ENCODE results near the gene PNPLA6. TPM values are rescaled to one million over a fixed set of nuclear protein-coding genes. Genes with fewer than 3 reads are reported as not detected.

PNPLA6 gene
- total and polyA plus RNA-seq, 2 donors (not counting 1 experiment from before 2014, with no cell fraction given), result 20.9 to 89.2 TPM

- no peaks in the 10 kb centered on the region for H3K36me3 ChIP-seq (ENCODE audit: control insufficient read depth, insufficient read depth, low read length)
- no peaks in the 10 kb centered on the region for H3K9me3 ChIP-seq (ENCODE audit: control insufficient read depth, insufficient read depth, low read depth, low read length)
- no peaks in the 10 kb centered on the region for H3K79me2 ChIP-seq (ENCODE audit: control insufficient read depth, insufficient read depth, low read length)
- DNase-seq (ENCODE audit: low read depth in 2 of 2), result no peak
- H4K20me1 ChIP-seq (ENCODE audit: control insufficient read depth, extremely low read depth, insufficient read depth, low read length), result no peaks in the 10 kb centered on the region
- no peak overlapping the region for H2AFZ ChIP-seq (ENCODE audit: low read length)
- no peak for TF ChIP-seq CTCF (conservative IDR thresholded peaks at IDR 0.05 in 1 of 2, IDR thresholded peaks at IDR 0.05 in 1 of 2; ENCODE audit: low read depth in 1 of 2, low read length in 2 of 2)
- TF ChIP-seq EZH2 (IDR thresholded peaks at IDR 0.05; ENCODE audit: low read length, missing control alignments), result no peak
- no peak overlapping the region for H3K9ac ChIP-seq (ENCODE audit: insufficient read depth, low read length)
- peaks cover 2% of the 10 kb centered on the region for H3K4me1 ChIP-seq (ENCODE audit: control insufficient read depth, extremely low read depth, insufficient read depth, low read length)
- no peak overlapping the region for H3K4me3 ChIP-seq (replicated peaks in 1 of 4; ENCODE audit: control extremely low read depth in 1 of 4, insufficient read depth in 1 of 4, low read depth in 3 of 4, low read length in 4 of 4)
- H3K27ac ChIP-seq (ENCODE audit: insufficient read depth, low read length), result no peak overlapping the region
- H3K27me3 ChIP-seq (ENCODE audit: control insufficient read depth, insufficient read depth, low read length), result no peaks in the 10 kb centered on the region
- no peak overlapping the region for H3K4me2 ChIP-seq (ENCODE audit: extremely low read depth, insufficient read depth, low read length)
Observed at GRCh38 chr19:7509625-7510024, 25.9 kb upstream of the PNPLA6 start.

GRCh38 chr19:7512400-7512851, 23.1 kb upstream of the PNPLA6 start:
- Histone ChIP-seq H2AFZ (ENCODE audit: low read length) (no peak overlapping the region), H3K27ac (ENCODE audit: insufficient read depth, low read length) (no peak overlapping the region)
- TF ChIP-seq CTCF (conservative IDR thresholded peaks at IDR 0.05 in 1 of 2, IDR thresholded peaks at IDR 0.05 in 1 of 2; ENCODE audit: low read depth in 1 of 2, low read length in 2 of 2) (no peak), EZH2 (IDR thresholded peaks at IDR 0.05; ENCODE audit: low read length, missing control alignments) (no peak)

GRCh38 chr19:7513809-7514642, 21.5 kb upstream of the PNPLA6 start:
- Histone ChIP-seq H4K20me1 (ENCODE audit: control insufficient read depth, extremely low read depth, insufficient read depth, low read length) (no peaks in the 10 kb centered on the region), H3K9me3 (ENCODE audit: control insufficient read depth, insufficient read depth, low read depth, low read length) (no peaks in the 10 kb centered on the region), H3K9ac (ENCODE audit: insufficient read depth, low read length) (no peak overlapping the region), H3K4me1 (ENCODE audit: control insufficient read depth, extremely low read depth, insufficient read depth, low read length) (peaks cover 6% of the 10 kb centered on the region), H3K4me3 (replicated peaks in 1 of 4; ENCODE audit: control extremely low read depth in 1 of 4, insufficient read depth in 1 of 4, low read depth in 3 of 4, low read length in 4 of 4) (no peak overlapping the region), H3K36me3 (ENCODE audit: control insufficient read depth, insufficient read depth, low read length) (no peaks in the 10 kb centered on the region), H3K79me2 (ENCODE audit: control insufficient read depth, insufficient read depth, low read length) (no peaks in the 10 kb centered on the region), H3K27me3 (ENCODE audit: control insufficient read depth, insufficient read depth, low read length) (no peaks in the 10 kb centered on the region), H3K4me2 (ENCODE audit: extremely low read depth, insufficient read depth, low read length) (no peak overlapping the region), H3K27ac (ENCODE audit: insufficient read depth, low read length) (no peak overlapping the region), H2AFZ (ENCODE audit: low read length) (no peak overlapping the region)
- DNase-seq (ENCODE audit: low read depth in 2 of 2), result no peak
- TF ChIP-seq EZH2 (IDR thresholded peaks at IDR 0.05; ENCODE audit: low read length, missing control alignments), result no peak
- no peak for TF ChIP-seq CTCF (conservative IDR thresholded peaks at IDR 0.05 in 1 of 2, IDR thresholded peaks at IDR 0.05 in 1 of 2; ENCODE audit: low read depth in 1 of 2, low read length in 2 of 2)

More at GRCh38 chr19:7512400-7512851, 23.1 kb upstream of the PNPLA6 start:
- no peak overlapping the region for H3K4me2 ChIP-seq (ENCODE audit: extremely low read depth, insufficient read depth, low read length)
- H3K79me2 ChIP-seq (ENCODE audit: control insufficient read depth, insufficient read depth, low read length), result no peaks in the 10 kb centered on the region
- peaks cover 7% of the 10 kb centered on the region for H3K4me1 ChIP-seq (ENCODE audit: control insufficient read depth, extremely low read depth, insufficient read depth, low read length)
- no peaks in the 10 kb centered on the region for H3K9me3 ChIP-seq (ENCODE audit: control insufficient read depth, insufficient read depth, low read depth, low read length)
- DNase-seq (ENCODE audit: low read depth in 2 of 2), result no peak
- H4K20me1 ChIP-seq (ENCODE audit: control insufficient read depth, extremely low read depth, insufficient read depth, low read length), result no peaks in the 10 kb centered on the region
- H3K4me3 ChIP-seq (replicated peaks in 1 of 4; ENCODE audit: control extremely low read depth in 1 of 4, insufficient read depth in 1 of 4, low read depth in 3 of 4, low read length in 4 of 4), result no peak overlapping the region
- H3K36me3 ChIP-seq (ENCODE audit: control insufficient read depth, insufficient read depth, low read length), result no peaks in the 10 kb centered on the region
- no peak overlapping the region for H3K9ac ChIP-seq (ENCODE audit: insufficient read depth, low read length)
- H3K27me3 ChIP-seq (ENCODE audit: control insufficient read depth, insufficient read depth, low read length), result no peaks in the 10 kb centered on the region
